Tibial nerve (tissue), 3 donors: ENCODE data around the gene LAMB3.

Experiments used
- POLR2A ChIP-seq, 2 donors: fragments of 450-650 bp; IDR thresholded peaks; one replicate each; pipeline ENCODE4 v1.6.1; 2017; ENCODE audit warnings: antibody characterized with exemption in 2 of 2, mild to moderate bottlenecking in 2 of 2, moderate library complexity in 2 of 2
- TF ChIP-seq, protein P1 (sequence below), 5 experiments: fragments of 200-600 bp in 3 of 5; fragments of 450-650 bp in 2 of 5; sonication (generic) in 3 of 5; IDR thresholded peaks; one replicate each; pipeline ENCODE4 v1.5.1; 2016 to 2019; ENCODE audit warnings: antibody characterized with exemption in 5 of 5, mild to moderate bottlenecking in 3 of 5, moderate library complexity in 2 of 5

GRCh38 chr1:209651138-209651587 is 1.1 kb downstream of the LAMB3 start:
- TF ChIP-seq, protein P1, sequence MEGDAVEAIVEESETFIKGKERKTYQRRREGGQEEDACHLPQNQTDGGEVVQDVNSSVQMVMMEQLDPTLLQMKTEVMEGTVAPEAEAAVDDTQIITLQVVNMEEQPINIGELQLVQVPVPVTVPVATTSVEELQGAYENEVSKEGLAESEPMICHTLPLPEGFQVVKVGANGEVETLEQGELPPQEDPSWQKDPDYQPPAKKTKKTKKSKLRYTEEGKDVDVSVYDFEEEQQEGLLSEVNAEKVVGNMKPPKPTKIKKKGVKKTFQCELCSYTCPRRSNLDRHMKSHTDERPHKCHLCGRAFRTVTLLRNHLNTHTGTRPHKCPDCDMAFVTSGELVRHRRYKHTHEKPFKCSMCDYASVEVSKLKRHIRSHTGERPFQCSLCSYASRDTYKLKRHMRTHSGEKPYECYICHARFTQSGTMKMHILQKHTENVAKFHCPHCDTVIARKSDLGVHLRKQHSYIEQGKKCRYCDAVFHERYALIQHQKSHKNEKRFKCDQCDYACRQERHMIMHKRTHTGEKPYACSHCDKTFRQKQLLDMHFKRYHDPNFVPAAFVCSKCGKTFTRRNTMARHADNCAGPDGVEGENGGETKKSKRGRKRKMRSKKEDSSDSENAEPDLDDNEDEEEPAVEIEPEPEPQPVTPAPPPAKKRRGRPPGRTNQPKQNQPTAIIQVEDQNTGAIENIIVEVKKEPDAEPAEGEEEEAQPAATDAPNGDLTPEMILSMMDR (IDR thresholded peaks at IDR 0.05): no peak
- TF ChIP-seq POLR2A (IDR thresholded peaks at IDR 0.05): no peak
